GM18861 (cell line): ENCODE results near the gene MOSMO.
"Not testable (repeated sequence)": the region's sequence is repeated elsewhere in the genome, so short reads cannot be mapped to it uniquely, and the experiment has no call there.

Experiments used
- ATAC-seq: cut with Tn5 transposase; IDR thresholded peaks from one replicate; pipeline ENCODE4 v1.9.1; 2021; ENCODE audit not compliant: unreplicated experiment

Gene MOSMO

GRCh38 chr16:22043882-22044281 lies 36.0 kb downstream of the MOSMO start:
- ATAC-seq = not testable (repeated sequence)

- not testable (repeated sequence) for ATAC-seq
Measured at GRCh38 chr16:22045888-22046287, 38.0 kb downstream of the MOSMO start.

- ATAC-seq = no peak
Measured at GRCh38 chr16:22050963-22051362, 43.1 kb downstream of the MOSMO start.

- no peak for ATAC-seq
Measured at GRCh38 chr16:22052980-22053379, 45.1 kb downstream of the MOSMO start.

GRCh38 chr16:22053921-22054341 lies 46.0 kb downstream of the MOSMO start:
- no peak for ATAC-seq

GRCh38 chr16:22054847-22055590 lies 47.1 kb downstream of the MOSMO start:
- ATAC-seq = no peak

- ATAC-seq = no peak
Measured at GRCh38 chr16:22055881-22056280, 48.0 kb downstream of the MOSMO start.

- no peak for ATAC-seq
Measured at GRCh38 chr16:22063888-22064467, 56.1 kb downstream of the MOSMO start.

- ATAC-seq = no peak
Measured at GRCh38 chr16:22065252-22065651, 57.3 kb downstream of the MOSMO start.

- ATAC-seq = no peak
Measured at GRCh38 chr16:22070361-22071330, 62.7 kb downstream of the MOSMO start.

GRCh38 chr16:22071331-22071910 lies 63.5 kb downstream of the MOSMO start:
- no peak for ATAC-seq

- ATAC-seq = no peak
Measured at GRCh38 chr16:22073350-22073749, 65.4 kb downstream of the MOSMO start.

- no peak for ATAC-seq
Measured at GRCh38 chr16:22075043-22075757, 67.3 kb downstream of the MOSMO start.

GRCh38 chr16:22075776-22076175 lies 67.9 kb downstream of the MOSMO start:
- ATAC-seq = no peak

- ATAC-seq = no peak
Measured at GRCh38 chr16:22077700-22078313, 69.9 kb downstream of the MOSMO start.

GRCh38 chr16:22078656-22079055 lies 70.7 kb downstream of the MOSMO start:
- no peak for ATAC-seq

- no peak for ATAC-seq
Measured at GRCh38 chr16:22081050-22081449, 73.1 kb downstream of the MOSMO start.

- ATAC-seq = no peak
Measured at GRCh38 chr16:22086440-22086839, 78.5 kb downstream of the MOSMO start.

GRCh38 chr16:22088642-22089041 lies 80.7 kb downstream of the MOSMO start:
- ATAC-seq = no peak

GRCh38 chr16:22089910-22090309 lies 82.0 kb downstream of the MOSMO start:
- no peak for ATAC-seq
